NCI-H1105 (cell line): Measurements from ENCODE around the gene ZNF597.
"Not testable (repeated sequence)": the region's sequence is repeated elsewhere in the genome, so short reads cannot be mapped to it uniquely, and the experiment has no call there.

ENCODE experiments used
- DNase-seq: peaks from one replicate; lab custom pipeline; 2025; lab: John Stamatoyannopoulos, UW

Gene ZNF597

DNA sequence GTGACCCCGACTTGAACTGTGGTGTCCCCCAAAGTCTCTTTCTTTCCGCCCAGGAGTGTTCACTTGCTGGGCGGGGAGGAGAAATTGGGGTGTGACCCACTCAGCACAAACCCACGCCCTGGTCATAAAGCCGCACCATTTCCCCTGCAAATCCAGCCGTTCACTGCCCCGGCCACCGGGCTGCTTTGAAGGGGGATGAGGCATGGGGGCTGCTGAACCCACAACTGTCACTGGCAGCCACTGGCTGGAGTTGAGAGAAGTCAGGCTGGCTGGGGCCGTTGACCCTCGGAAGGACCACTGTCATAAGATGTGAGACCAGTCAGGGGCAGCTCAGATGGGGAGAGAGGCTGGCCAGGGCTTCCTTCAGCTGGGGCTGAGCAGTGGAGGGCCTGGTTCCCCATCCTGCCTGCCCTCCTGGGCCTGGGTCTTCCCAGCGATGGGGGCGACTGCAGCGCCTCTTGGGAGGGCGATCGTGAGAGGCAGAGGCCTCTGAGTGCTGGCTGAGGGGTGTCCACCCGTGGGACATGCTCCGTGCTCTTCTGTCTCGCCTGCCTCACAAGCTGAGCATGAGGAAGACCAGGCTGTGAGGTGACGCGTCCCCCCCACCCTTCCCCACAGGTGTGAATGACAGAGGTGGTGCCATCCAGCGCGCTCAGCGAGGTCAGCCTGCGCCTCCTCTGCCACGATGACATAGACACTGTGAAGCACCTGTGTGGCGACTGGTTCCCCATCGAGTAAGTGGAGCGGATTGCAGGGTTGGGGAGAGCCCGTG lies 32.5 kb upstream of the ZNF597 start:
- DNase-seq, result no peak

DNA sequence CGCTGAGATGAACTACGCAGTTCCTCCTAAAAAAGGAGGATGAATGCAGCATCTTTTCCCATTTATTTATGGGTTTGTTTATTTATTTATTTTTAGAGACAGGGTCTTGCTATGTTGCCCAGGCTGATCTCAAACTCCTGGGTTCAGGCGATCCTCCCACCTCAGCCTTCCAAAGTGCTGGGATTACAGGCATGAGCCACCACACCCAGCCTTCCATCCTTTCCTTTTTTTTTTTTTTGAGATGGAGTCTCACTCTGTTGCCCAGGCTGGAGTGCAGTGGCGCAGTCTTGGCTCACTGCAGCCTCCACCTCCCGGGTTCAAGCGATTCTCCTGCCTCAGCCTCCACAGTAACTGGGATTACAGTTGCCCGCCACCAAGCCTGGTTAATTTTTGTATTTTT lies 31.6 kb upstream of the ZNF597 start:
- not testable (repeated sequence) for DNase-seq

DNA sequence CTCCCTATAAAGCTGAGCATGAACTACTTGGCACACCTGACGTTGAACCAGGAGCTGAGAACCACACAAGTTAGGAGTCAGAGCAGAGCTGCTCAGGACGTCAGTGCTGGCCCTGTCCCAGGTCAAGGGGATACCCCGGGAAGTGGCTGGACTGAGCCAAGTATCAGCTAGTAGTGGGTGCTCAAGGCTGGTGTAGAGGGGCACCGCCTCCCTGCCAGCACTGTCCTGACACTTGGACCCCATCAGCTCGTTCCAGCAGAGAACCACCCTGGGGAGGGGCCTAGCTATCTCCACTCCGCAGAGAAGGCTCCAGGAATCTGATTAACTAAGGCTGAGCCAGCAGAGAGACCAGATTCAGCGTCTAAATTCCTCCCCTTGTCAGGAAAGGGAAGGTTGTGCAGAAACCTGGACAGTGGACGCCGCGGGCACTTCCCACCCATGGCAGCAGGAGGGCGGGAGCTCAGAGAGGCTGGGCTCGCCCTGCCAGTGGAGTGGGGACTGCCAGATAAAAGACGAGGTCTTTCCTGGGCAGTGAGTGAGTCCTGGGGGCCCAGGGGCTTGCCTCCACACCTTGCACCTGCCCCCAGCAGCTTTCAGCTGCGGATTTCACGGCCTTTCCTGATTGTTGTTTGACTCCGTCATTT lies 31.0 kb upstream of the ZNF597 start:
- no peak for DNase-seq

DNA sequence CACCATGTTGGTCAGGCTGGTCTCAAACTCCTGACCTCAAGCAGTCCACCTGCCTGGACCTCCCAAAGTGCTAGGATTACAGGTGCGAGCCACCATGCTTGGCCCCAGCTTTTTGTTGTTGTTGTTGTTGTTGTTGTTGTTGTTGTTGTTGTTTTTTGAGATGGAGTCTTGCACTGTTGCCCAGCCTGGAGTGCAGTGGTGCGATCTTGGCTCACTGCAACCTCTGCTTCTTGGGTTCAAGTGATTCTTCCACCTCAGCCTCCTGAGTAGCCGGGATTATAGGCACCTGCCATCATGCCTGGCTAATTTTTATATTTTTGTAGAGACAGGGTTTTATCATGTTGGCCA lies 30.3 kb upstream of the ZNF597 start:
- not testable (repeated sequence) for DNase-seq

DNA sequence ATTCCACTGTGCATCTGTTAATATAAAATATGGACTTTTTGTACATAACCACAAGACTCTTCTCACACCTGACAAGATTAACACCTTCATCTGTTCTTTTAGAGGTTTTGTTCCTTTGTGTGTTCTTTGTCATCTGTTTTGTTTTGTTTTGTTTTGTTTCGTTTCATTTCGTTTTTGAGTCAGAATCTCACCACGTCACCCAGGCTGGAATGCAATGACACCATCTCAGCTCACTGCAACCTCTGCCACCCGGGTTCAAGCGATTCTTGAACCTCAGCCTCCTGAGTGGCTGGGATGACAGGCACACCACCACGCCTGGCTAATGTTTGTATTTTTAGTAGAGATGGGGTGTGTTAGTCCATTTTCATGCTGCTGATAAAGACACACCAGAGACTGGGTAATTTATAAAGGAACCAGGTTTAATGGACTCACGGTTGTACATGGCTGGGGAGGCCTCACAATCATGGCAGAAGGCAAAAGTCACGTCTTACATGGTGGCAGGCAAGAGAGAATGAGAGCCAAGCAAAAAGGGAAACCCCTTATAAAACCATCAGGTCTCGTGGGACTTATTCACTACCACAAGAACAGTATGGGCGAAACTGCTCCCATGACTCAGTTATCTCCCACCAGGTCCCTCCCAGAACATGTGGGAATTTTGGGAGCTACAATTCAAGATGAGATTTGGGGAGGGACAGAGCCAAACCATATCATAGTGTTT lies 29.7 kb upstream of the ZNF597 start:
- no peak for DNase-seq

DNA sequence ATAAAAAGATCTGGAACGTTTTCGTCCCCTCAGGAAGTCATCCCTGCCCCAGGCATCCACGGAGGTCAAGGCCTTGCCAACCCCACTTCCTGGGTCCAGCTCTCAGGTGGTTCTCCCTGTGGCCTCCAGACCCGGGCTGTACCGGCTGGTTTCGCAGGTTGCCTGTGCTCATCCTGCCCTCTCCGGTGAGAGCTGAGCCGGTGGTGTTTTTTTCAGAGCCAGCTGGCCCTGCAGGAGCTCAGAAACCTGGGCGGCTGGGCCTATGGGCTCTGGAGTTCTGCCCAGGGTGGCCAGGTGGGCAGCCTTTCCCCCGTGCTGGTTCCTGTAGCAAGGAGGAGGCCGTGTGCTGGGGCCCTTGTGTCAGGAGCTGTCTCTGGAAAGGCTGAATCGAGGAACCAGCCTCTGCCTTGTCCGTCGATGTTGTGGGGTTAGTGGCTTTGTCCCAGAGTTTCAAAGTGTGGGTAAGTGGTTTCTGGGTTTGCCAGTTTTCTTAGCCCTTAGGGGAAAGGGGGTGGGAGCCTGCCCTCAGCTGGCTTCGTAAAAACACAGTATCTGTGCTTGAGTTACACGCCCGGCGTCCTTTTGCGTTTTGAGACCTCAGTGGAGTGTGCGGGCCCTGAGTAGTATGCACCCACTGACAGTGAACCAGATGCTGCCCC lies 28.3 kb upstream of the ZNF597 start:
- DNase-seq, result no peak

DNA sequence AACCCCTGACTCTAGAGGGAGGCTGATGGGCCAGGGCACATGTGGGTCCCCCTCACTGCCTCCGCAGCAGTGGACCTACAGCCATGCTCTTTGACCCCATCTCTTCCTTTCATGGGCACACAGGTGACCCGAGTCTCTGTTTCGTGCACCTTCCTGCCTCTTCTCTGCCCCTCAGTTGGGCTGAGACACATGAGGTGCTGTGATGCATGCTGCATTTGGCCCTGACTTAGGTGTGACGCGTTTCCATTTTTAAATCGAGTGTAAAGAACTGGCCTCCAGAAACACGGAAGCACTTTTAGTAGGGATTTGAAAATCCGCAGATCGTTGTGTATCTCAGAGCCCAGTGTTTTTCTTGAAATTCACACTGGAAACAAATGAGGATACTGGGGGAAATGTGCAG lies 27.4 kb upstream of the ZNF597 start:
- no peak for DNase-seq

DNA sequence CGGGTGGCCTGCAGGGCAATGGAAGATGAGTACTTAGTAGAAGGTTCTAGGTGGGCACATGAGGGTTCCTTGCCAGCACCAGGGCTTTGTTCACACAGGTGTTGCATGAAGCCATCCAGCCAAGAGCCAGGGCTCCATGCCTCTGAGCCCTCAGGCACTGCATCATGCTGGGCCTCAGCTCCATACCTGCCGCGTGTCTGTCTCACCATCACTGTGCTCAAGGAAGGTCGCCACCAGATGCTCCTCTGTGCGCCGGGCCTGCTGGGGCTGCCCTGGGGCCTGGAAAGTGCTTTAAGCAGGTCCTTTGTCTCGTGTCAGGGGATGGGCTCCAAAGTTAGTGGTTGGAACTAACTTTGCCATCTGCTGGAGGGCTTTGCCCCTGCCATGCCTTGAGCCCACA lies 26.4 kb upstream of the ZNF597 start:
- no peak for DNase-seq

DNA sequence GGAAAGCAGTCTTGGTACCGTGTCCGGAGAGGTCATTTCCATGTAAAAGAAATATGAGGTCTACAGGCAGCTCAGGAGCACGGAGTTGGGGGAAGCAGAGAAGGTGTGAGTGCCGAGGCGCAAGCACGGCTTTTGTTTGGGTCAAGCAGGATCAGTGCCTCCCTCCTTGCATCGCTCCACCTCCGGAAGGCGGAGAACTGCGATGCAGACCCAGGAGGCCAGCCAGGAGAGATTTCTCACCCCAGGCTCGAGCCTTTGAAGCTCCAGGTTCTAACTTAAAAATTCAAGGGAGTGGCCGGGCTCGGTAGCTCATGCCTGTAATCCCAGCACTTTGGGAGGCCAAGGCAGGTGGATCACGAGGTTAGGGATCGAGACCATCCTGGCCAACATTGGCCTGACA lies 25.2 kb upstream of the ZNF597 start:
- no peak for DNase-seq

DNA sequence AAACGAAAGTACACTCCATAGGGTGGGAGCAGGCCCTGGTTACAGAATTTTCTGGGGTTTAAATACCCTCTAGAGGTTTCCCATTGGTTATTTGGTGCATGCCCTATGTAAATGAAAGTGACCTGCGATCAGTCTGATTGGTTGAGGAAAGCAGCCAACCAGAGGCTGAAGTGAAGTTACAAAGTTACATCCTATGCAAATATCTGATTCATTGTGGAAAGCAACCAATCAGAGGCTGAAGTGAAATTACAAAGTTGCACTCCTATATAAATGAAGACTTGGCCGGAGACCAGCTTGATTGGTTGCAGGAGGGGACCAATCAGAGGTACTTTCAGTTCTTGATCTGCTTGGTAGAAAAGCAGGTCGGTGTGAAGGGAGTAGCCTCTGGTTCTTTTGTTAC lies 24.6 kb upstream of the ZNF597 start:
- DNase-seq, result no peak

DNA sequence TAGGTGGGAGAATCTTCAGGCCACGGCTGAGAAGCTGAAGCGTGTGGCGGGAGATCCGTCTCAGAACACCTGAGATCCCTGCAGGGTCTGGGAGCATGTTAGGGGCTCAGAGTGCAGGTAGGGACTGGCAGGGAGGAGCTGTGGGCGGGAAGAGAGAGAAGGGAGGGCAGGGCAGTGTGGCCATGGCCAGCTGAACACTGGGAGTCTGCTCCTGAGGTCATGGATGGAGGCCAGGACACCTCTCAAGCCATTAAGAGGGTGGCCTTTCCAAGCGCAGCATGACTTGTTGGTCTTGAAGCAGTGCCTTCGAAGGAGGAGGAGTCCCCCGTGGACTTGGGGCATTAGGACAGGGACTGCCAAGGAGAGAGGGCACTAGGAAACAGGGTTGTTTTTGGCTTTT lies 23.9 kb upstream of the ZNF597 start:
- DNase-seq, result no peak

DNA sequence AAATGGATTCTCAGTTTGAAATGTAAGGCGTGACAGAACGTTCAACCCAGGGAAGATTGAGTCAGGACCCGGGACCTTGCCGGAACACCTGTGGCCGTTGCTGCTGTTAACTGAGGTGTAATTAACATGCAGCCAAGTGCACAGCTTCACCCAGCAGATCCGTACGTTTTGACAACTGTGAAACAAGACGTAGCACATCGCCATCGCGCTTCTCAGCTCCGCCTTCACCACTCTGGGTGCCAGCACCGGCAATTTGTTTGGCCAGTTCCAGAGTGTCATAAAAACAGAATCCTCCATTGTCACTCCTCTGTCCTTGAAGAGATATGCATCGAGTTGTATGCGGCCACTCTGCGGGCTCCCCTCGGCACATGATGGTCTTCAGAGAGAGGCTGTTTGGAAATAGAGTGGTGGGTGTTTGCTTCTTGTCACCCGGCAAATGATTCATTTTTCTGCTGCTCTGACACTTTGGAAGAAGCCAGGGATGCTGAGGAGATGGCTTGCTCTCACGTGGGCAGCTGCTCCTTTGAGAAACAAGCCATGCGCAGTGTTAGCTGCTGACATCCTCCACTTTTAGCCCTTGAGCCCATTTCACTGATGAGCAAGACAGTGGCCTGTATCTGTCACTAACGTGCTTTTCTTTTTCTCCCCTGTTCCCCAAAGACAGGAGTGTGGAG lies 22.7 kb upstream of the ZNF597 start:
- no peak for DNase-seq

DNA sequence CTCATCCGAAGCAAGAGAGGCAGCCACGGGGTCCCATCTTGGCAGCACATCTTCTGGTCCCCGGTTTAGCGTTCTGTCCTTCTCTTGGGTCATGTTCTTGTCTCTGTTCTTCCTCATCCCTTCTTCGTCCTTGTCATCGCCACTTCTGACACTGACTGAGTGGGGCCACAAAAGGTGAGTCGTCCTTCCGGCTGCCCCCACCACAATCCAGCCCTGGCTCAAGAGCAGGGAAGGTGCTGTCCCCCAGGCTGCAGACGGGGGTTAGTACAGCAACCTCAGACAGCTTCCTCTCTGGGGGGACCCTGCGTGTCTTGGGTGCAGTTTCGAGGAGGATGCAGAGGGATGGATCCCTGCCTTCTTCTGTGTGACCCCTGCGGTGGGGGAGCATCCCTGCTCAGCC lies 22.0 kb upstream of the ZNF597 start:
- DNase-seq, result no peak

DNA sequence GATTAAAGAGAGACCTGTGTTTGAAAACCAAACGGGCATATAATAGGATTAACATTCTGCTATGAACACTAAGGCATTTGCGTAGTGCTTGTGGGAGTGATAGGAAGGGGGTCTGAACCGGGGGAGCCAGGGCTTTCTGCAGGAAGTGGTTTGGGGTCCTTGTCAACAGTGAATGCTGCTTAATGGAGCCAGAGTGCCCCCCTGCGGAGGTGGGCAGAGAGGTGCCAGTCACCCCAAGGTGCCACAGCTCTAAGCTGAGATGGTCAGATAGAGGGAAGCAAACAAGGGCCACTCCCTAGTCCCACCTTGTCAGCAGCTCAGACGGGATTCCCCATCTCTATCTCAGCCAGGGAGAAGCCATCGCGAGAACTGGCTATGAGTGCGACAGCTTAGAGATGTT lies 17.8 kb upstream of the ZNF597 start:
- DNase-seq, result no peak

DNA sequence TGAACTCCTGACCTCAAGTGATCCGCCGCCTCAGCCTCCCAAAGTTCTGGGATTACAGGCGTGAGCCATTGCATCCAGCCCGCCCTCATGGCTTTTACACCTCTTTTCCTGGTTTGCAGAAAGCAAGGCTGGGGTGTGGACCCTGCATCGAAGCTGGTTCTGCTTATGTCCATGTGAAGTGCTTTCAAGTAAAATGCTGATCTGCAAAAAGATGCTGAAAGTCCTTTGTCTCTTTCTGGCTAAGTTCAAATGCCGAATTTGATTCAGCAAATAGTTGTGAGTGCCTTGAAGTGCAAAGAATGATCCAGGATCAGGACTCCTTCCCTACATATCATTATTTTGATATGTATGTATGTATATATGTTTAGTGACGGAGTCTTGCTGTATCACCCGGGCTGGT lies 17.3 kb upstream of the ZNF597 start:
- DNase-seq, result no peak

DNA sequence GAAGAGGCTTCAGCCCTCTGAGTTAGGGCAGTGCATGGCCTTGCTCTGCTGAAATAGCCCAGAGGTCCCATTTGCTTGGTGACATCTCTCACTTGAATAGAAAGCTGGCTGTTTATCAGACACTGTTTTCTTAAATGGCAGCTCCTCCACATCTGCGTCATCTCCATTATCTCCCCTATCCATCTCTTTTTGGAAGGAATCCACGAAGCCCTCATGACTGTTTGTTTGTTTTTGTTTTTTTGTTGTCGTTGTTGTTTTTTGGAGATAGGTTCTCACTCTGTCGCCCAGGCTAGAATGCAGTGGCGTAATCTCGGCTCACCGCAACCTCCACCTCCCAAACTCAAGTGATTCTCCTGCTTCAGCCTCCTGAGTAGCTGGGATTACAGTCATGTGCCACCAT lies 16.8 kb upstream of the ZNF597 start:
- DNase-seq, result no peak

DNA sequence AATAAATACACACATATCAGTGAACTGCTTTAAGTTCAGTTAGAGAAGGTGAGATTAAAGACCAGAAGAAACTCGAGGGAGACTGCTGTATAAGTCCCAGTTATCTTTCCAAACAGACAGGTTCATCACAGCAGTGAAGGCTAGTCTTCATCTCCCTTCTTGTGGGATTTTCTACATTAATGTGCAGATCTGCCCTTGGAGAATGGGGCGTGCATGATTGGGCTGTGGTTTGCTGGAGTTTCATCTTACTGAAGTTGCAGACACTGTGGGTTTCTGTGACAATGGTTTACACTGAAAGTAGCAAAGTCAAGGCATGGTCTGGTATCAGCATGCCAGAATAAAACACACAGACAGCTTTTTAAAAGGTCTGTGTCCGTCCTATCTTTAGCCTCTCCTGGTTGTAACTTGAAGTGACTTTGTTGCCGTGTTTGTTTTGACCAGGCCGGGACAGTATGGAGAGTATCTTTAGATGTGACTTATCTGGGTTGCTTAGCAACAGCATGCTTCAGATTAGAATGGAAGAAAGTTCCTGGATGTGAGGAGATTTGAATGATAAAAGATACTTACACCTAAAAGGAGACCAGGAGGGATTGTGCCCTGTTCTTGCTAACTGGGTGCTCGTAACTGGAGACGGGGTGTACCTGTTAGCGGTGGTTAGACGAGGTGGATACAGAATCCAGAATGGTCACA lies 16.2 kb upstream of the ZNF597 start:
- DNase-seq, result no peak

DNA sequence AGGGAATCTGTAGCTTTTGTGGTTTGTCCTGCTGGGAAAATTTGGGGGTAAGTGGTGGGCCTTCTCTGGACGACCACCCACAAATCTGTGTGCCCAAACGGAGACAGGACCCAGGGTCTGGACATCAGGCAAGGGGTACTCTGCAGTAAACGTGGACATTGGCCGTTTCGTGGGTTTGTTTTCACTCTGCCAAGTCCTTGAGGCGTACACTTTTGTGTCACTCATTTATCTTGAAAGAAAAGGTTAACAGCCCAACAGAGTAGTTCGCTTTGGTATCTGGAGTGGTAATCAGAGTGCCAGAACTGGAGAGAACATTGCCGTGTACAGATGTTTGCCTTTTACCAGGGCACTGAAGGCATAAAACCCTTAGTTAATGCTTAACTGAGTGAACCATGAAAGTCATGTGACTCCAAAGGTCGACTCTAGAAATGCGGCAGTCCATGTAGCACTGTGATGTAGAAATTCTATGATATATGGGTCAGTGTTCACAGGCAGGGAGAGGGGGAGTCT lies 15.6 kb upstream of the ZNF597 start:
- no peak for DNase-seq

DNA sequence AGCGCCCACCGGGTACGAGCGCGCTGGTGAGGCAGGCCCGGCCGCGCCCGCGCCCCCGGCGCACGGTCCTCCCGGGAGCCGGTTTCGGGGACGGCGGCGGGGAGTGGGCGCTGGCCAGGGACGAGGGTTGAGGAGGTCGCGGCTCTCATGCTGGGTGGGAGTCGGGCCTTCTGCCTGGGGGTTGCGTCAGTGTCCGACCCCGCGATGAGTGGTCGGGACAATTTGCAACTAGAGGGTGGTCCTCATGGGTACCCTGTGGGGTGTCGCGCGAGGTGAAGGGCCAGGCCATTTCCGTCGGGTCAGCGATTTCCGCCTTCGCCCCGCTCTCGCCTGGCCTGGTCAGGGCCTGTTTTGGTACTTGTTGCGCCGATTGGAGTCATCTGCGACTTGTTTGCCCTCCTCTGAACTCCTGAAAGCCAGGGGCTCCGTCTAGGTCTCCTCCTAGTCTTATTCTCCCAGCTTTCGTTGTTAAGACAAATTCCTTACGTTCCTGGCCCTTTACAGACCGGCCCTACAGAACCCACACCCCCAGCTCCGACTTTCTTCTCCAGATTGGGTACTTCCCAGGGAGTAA lies 15.1 kb upstream of the ZNF597 start:
- no peak for DNase-seq

DNA sequence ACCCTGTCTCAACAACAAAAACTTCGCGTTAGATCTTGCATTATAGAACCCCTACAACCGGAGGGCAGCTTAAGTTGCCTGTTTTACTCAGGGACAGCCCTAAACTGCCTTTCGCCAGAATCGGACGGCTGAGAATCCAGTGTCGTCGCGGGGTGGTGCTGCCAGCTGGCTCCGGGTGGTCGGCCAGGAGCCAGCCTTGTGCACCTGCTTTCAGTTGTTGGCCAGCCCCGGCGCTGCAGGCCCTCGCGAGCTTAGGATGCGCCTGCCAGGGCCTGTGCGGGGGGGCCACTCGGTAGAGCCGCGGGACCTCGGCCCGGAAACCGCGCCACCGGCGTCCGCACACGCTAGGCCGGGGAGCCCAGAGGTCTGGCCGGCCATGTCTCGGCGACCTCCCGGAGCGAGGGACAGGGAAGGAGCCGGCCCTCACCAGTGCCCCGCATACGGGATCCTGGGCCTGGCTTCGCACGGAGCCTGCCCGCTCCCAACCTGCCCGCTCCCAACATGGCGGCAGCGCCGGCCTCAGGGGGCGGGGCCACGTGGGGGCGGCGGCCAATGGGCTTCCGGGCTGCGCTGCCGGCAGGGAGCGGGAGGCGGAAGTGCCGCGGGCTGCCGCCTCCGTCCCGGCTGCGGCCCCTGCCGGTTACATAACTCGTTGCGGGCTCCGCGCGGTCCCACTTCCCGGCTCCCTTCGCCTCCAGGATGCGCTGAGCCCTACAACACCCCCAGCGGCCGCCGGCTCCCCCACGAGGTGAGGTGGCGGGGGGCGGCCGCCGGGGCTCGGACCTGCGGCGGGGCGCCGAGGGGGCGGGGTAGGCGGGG lies 14.3 kb upstream of the ZNF597 start:
- DNase-seq, result peak; percentile 73
